PC-3 (cell line): ENCODE data around the gene PARM1. TPM values are rescaled to one million over a fixed set of nuclear protein-coding genes. Genes with fewer than 3 reads are reported as not detected.

Source experiments
- ATAC-seq: fragments of 200-7000 bp; cut with Tn5 transposase; 2 replicates; pipeline ENCODE4 v1.9.1; 2020; ENCODE audit warnings: mild to moderate bottlenecking, moderate library complexity
- BruUV-seq: library from RNA; stranded (reverse); fragments of 400-500 nt; replicated peaks from 2 replicates; lab custom pipeline; 2021; lab: Mats Ljungman, UMichigan
- CTCF ChIA-PET: fragments of 300-600 bp; sonication (Branson Sonifier 250); formaldehyde crosslinking; loops from one replicate; lab custom pipeline; 2022; ENCODE audit warnings: antibody characterized with exemption; lab: Charles Lee
- POLR2A ChIA-PET: fragments of 300-600 bp; sonication (Branson Sonifier 250); formaldehyde crosslinking; loops from one replicate; lab custom pipeline; 2022; ENCODE audit warnings: antibody characterized with exemption; ENCODE audit not compliant: unreplicated experiment; lab: Charles Lee
- DNase-seq: peaks from one replicate; pipeline ENCODE4 v3.0.0-alpha.2; 2015
- H2AFZ ChIP-seq: fragments of 300-600 bp; sonication (generic); 2 replicates; pipeline ENCODE4 v1.6.0; 2016; ENCODE audit warnings: antibody characterized with exemption, low read length
- H3F3A ChIP-seq: fragments of 300-600 bp; sonication (generic); one replicate; pipeline ENCODE4 v1.6.0; 2017; ENCODE audit warnings: antibody characterized with exemption, low read length, control low read depth, mild to moderate bottlenecking; ENCODE audit not compliant: unreplicated experiment
- H3K27ac ChIP-seq: fragments of 300-600 bp; sonication (generic); 2 replicates; pipeline ENCODE4 v1.5.1; 2016; ENCODE audit warnings: mild to moderate bottlenecking, low read length
- H3K27me3 ChIP-seq: fragments of 300-600 bp; sonication (generic); 2 replicates; pipeline ENCODE4 v1.6.1; 2016; ENCODE audit warnings: low read length, mixed read lengths
- H3K36me3 ChIP-seq: fragments of 300-600 bp; sonication (generic); 2 replicates; pipeline ENCODE4 v1.6.1; 2016; ENCODE audit warnings: low read depth, mixed run types, low read length, mixed read lengths
- H3K4me1 ChIP-seq: fragments of 300-600 bp; sonication (generic); 2 replicates; pipeline ENCODE4 v1.5.1; 2016; ENCODE audit warnings: low read length; ENCODE audit not compliant: insufficient read depth
- H3K4me2 ChIP-seq: fragments of 300-600 bp; sonication (generic); 2 replicates; pipeline ENCODE4 v1.6.0; 2016; ENCODE audit warnings: low read length
- H3K4me3 ChIP-seq: fragments of 300-600 bp; sonication (generic); 2 replicates; pipeline ENCODE4 v1.5.1; 2016; ENCODE audit warnings: mild to moderate bottlenecking, low read length, mixed read lengths
- H3K79me2 ChIP-seq: fragments of 300-600 bp; sonication (generic); 2 replicates; pipeline ENCODE4 v1.6.1; 2017; ENCODE audit warnings: low read length, mixed read lengths
- H3K9ac ChIP-seq: fragments of 300-600 bp; sonication (generic); 2 replicates; pipeline ENCODE4 v1.6.0; 2016; ENCODE audit warnings: mild to moderate bottlenecking, low read length
- H3K9me2 ChIP-seq: fragments of 300-600 bp; sonication (generic); replicated peaks from 2 replicates; pipeline ENCODE4 v1.6.1; 2016; ENCODE audit warnings: mixed run types, low read length, mixed read lengths
- H3K9me3 ChIP-seq: fragments of 300-600 bp; sonication (generic); 2 replicates; pipeline ENCODE4 v1.6.1; 2016; ENCODE audit warnings: low read length, mixed read lengths
- H4K20me1 ChIP-seq: fragments of 300-600 bp; sonication (generic); 2 replicates; pipeline ENCODE4 v1.6.1; 2016; ENCODE audit warnings: low read length, mixed read lengths
- CTCF ChIP-seq: fragments of 300-600 bp; sonication (generic); conservative IDR thresholded peaks from 2 replicates; pipeline ENCODE4 v1.5.1; 2017; ENCODE audit warnings: antibody characterized with exemption, low read depth, mild to moderate bottlenecking, low read length
- EZH2 ChIP-seq: fragments of 300-600 bp; sonication (generic); IDR thresholded peaks from one replicate; pipeline ENCODE4 v1.6.1; 2017; ENCODE audit warnings: antibody characterized with exemption, mild to moderate bottlenecking, low read length; ENCODE audit not compliant: unreplicated experiment
- EZH2phosphoT487 ChIP-seq: fragments of 300-600 bp; sonication (generic); IDR thresholded peaks from 2 replicates; pipeline ENCODE4 v1.6.1; 2018; ENCODE audit warnings: mild to moderate bottlenecking, antibody characterized with exemption, low read length, borderline replicate concordance
- intact Hi-C: fragments of 100-400 bp; cut with micrococcal nuclease; formaldehyde crosslinking; loops from 2 replicates; pipeline ENCODE4 v1.9.0; 2023
- total RNA-seq: library from RNA; depleted of rRNA; stranded (reverse); fragments of >200 nt; gene quantifications from 2 replicates; pipeline ENCODE4 v1.2.3, GENCODE V29; 2014

The PARM1 gene
- total RNA-seq, 1 experiment from 2014 or later: 2.9 TPM

- no peak overlapping the region for H3K27ac ChIP-seq
- H3K4me2 ChIP-seq: no peak overlapping the region
- no TSS peak for BruUV-seq
- CTCF ChIA-PET: no interaction called here
- no peak for ATAC-seq
- POLR2A ChIA-PET: no interaction called here
- H3F3A ChIP-seq: no peaks in the 10 kb centered on the region
- H3K9me3 ChIP-seq: no peaks in the 10 kb centered on the region
- no peaks in the 10 kb centered on the region for H3K27me3 ChIP-seq
- no peak overlapping the region for H3K4me3 ChIP-seq
- no peaks in the 10 kb centered on the region for H3K4me1 ChIP-seq
- no peak for DNase-seq
- TF ChIP-seq CTCF: no peak
- TF ChIP-seq EZH2: no peak
- TF ChIP-seq EZH2phosphoT487: no peak
- H3K9ac ChIP-seq: no peak overlapping the region
- no peak overlapping the region for H2AFZ ChIP-seq
- intact Hi-C loops: no loop called here
- no peaks in the 10 kb centered on the region for H3K79me2 ChIP-seq
- no peaks in the 10 kb centered on the region for H3K9me2 ChIP-seq
- no peaks in the 10 kb centered on the region for H3K36me3 ChIP-seq
- H4K20me1 ChIP-seq: no peaks in the 10 kb centered on the region
Observed at GRCh38 chr4:75028196-75028854, 95.4 kb downstream of the PARM1 start.

DNA sequence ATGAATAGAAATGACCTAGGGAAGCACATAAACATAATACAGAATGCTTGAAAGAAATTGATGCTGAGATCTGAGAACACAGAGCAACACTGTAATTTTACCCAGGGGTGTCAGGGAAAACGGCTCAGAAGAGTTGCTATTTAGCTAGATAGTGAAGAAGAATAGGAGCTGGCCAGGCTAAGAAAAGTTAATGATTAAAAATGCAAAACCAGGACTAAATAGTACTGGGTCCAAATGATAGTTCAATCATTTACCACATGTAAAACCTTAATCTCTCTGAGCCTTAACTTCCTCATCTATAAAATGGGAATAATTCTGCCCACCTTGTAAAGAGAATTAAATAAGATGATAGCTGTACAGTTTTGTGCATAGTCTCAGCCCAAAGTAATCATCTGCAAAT is 97.1 kb downstream of the PARM1 start:
- ATAC-seq: no peak

More for the DNA sequence above, 97.1 kb downstream of the PARM1 start:
- Histone ChIP-seq H3K4me2 (no peak overlapping the region), H3K9me3 (no peaks in the 10 kb centered on the region), H3K9me2 (no peaks in the 10 kb centered on the region), H3K4me1 (no peaks in the 10 kb centered on the region), H3K4me3 (no peak overlapping the region), H3K79me2 (no peaks in the 10 kb centered on the region), H3F3A (no peaks in the 10 kb centered on the region), H3K36me3 (no peaks in the 10 kb centered on the region), H2AFZ (no peak overlapping the region), H3K9ac (no peak overlapping the region), H4K20me1 (no peaks in the 10 kb centered on the region), H3K27ac (no peak overlapping the region), H3K27me3 (no peaks in the 10 kb centered on the region)
- BruUV-seq: no TSS peak
- intact Hi-C loops: no loop called here
- ChIA-PET CTCF (no interaction called here), POLR2A (no interaction called here)
- DNase-seq: no peak
- no peak for TF ChIP-seq CTCF
- TF ChIP-seq EZH2phosphoT487: no peak
